Measurements from ENCODE around the gene PYY.

Gene PYY

GRCh38 chr17:43914451-43914850, 39.3 kb downstream of the PYY start:
- Histone ChIP-seq H3K4me1 (ENCODE audit: low read length) (no peaks in the 10 kb centered on the region), H3K9me3 (replicated peaks; ENCODE audit: insufficient read depth, low read length) (no peaks in the 10 kb centered on the region), H4K20me1 (ENCODE audit: insufficient read depth, low read length) (no peaks in the 10 kb centered on the region), H3K27me3 (replicated peaks; ENCODE audit: insufficient read depth, low read length) (no peaks in the 10 kb centered on the region), H3K9me2 (replicated peaks; ENCODE audit: insufficient read depth, low read length) (no peaks in the 10 kb centered on the region), H3K27ac (ENCODE audit: low read length) (no peak overlapping the region), H2AFZ (ENCODE audit: low read length) (no peak overlapping the region), H3K4me2 (ENCODE audit: low read depth, low read length) (no peak overlapping the region), H3K79me2 (ENCODE audit: low read length) (no peaks in the 10 kb centered on the region), H3K9ac (ENCODE audit: low read length) (no peak overlapping the region), H3F3A (ENCODE audit: insufficient read depth, low read length) (peaks cover 2% of the 10 kb centered on the region; the same call in 1 of the 2 replicates), H3K4me3 (ENCODE audit: low read length) (no peak overlapping the region), H3K36me3 (replicated peaks; ENCODE audit: insufficient read depth, low read length) (no peaks in the 10 kb centered on the region)
- DNase-seq = no peak
- no peak for TF ChIP-seq EZH2 (optimal IDR thresholded peaks at IDR 0.05; ENCODE audit: low read depth, low read length)
- TF ChIP-seq EZH2phosphoT487 (IDR thresholded peaks at IDR 0.05; ENCODE audit: low read length) = no peak
- no peak for TF ChIP-seq CTCF (IDR thresholded peaks at IDR 0.05; ENCODE audit: low read length)

GRCh38 chr17:43913584-43913983, 40.2 kb downstream of the PYY start:
- no peak overlapping the region for H3K9ac ChIP-seq (ENCODE audit: low read length)

GRCh38 chr17:43912635-43913304, 41.0 kb downstream of the PYY start:
- no peaks in the 10 kb centered on the region for H3K9me2 ChIP-seq (replicated peaks; ENCODE audit: insufficient read depth, low read length)
- no peaks in the 10 kb centered on the region for H3K9me3 ChIP-seq (replicated peaks; ENCODE audit: insufficient read depth, low read length)
- no peak overlapping the region for H2AFZ ChIP-seq (ENCODE audit: low read length)

More at GRCh38 chr17:43913584-43913983, 40.2 kb downstream of the PYY start:
- no peak overlapping the region for H3K4me2 ChIP-seq (ENCODE audit: low read depth, low read length)
- no peaks in the 10 kb centered on the region for H3K79me2 ChIP-seq (ENCODE audit: low read length)
- H3K36me3 ChIP-seq (replicated peaks; ENCODE audit: insufficient read depth, low read length) = no peaks in the 10 kb centered on the region
- no peaks in the 10 kb centered on the region for H3K4me1 ChIP-seq (ENCODE audit: low read length)
- H3F3A ChIP-seq (ENCODE audit: insufficient read depth, low read length) = peaks cover 2% of the 10 kb centered on the region; the same call in 1 of the 2 replicates
- no peaks in the 10 kb centered on the region for H3K9me2 ChIP-seq (replicated peaks; ENCODE audit: insufficient read depth, low read length)
- H4K20me1 ChIP-seq (ENCODE audit: insufficient read depth, low read length) = no peaks in the 10 kb centered on the region
- H3K9me3 ChIP-seq (replicated peaks; ENCODE audit: insufficient read depth, low read length) = no peaks in the 10 kb centered on the region
- no peak overlapping the region for H2AFZ ChIP-seq (ENCODE audit: low read length)
- H3K27ac ChIP-seq (ENCODE audit: low read length) = no peak overlapping the region
- DNase-seq = no peak
- no peak for TF ChIP-seq EZH2 (optimal IDR thresholded peaks at IDR 0.05; ENCODE audit: low read depth, low read length)
- no peak for TF ChIP-seq CTCF (IDR thresholded peaks at IDR 0.05; ENCODE audit: low read length)
- H3K27me3 ChIP-seq (replicated peaks; ENCODE audit: insufficient read depth, low read length) = no peaks in the 10 kb centered on the region
- H3K4me3 ChIP-seq (ENCODE audit: low read length) = no peak overlapping the region

More at GRCh38 chr17:43912635-43913304, 41.0 kb downstream of the PYY start:
- no peak overlapping the region for H3K4me2 ChIP-seq (ENCODE audit: low read depth, low read length)
- no peak for TF ChIP-seq CTCF (IDR thresholded peaks at IDR 0.05; ENCODE audit: low read length)
- no peak for TF ChIP-seq EZH2 (optimal IDR thresholded peaks at IDR 0.05; ENCODE audit: low read depth, low read length)
- TF ChIP-seq EZH2phosphoT487 (IDR thresholded peaks at IDR 0.05; ENCODE audit: low read length) = no peak
- no peaks in the 10 kb centered on the region for H3K36me3 ChIP-seq (replicated peaks; ENCODE audit: insufficient read depth, low read length)
- H3K4me3 ChIP-seq (ENCODE audit: low read length) = no peak overlapping the region
- no peak for DNase-seq
- H3K79me2 ChIP-seq (ENCODE audit: low read length) = no peaks in the 10 kb centered on the region
- no peaks in the 10 kb centered on the region for H4K20me1 ChIP-seq (ENCODE audit: insufficient read depth, low read length)
- no peak overlapping the region for H3K27ac ChIP-seq (ENCODE audit: low read length)
- H3K9ac ChIP-seq (ENCODE audit: low read length) = no peak overlapping the region
- H3K27me3 ChIP-seq (replicated peaks; ENCODE audit: insufficient read depth, low read length) = peaks cover 6% of the 10 kb centered on the region; the same call in 1 of the 2 replicates
- H3F3A ChIP-seq (ENCODE audit: insufficient read depth, low read length) = peaks cover 2% of the 10 kb centered on the region; the same call in 1 of the 2 replicates
- no peaks in the 10 kb centered on the region for H3K4me1 ChIP-seq (ENCODE audit: low read length)
